Measurements from ENCODE around the gene ADAMTS6.
"Not testable (repeated sequence)": the region's sequence is repeated elsewhere in the genome, so short reads cannot be mapped to it uniquely, and the experiment has no call there.

The ADAMTS6 gene

GRCh38 chr5:65185468-65185867, 296.3 kb downstream of the ADAMTS6 start:
- TF ChIP-seq SPI1 (IDR thresholded peaks at IDR 0.05; ENCODE audit: low read depth, low read length) (no peak), POLR2AphosphoS5 (IDR thresholded peaks at IDR 0.05; ENCODE audit: low read depth, low read length) (no peak), TAF1 (IDR thresholded peaks at IDR 0.05; ENCODE audit: low read depth, low read length) (no peak), POLR2A (IDR thresholded peaks at IDR 0.05; ENCODE audit: low read depth, low read length) (no peak), PAX5 (IDR thresholded peaks at IDR 0.05; ENCODE audit: insufficient read depth, low read length, severe bottlenecking) (no peak), POU2F2 (IDR thresholded peaks at IDR 0.05; ENCODE audit: low read depth, low read length) (no peak)
- no peak for DNase-seq (ENCODE audit: insufficient read length, low spot score)
- no peak for FAIRE-seq

GRCh38 chr5:65184780-65185179, 296.9 kb downstream of the ADAMTS6 start:
- DNase-seq (ENCODE audit: insufficient read length, low spot score) (no peak), FAIRE-seq (no peak)
- TF ChIP-seq POLR2A (IDR thresholded peaks at IDR 0.05; ENCODE audit: low read depth, low read length), result no peak
- no peak for TF ChIP-seq POLR2AphosphoS5 (IDR thresholded peaks at IDR 0.05; ENCODE audit: low read depth, low read length)
- TF ChIP-seq PAX5 (IDR thresholded peaks at IDR 0.05; ENCODE audit: insufficient read depth, low read length, severe bottlenecking), result no peak
- TF ChIP-seq POU2F2 (IDR thresholded peaks at IDR 0.05; ENCODE audit: low read depth, low read length), result no peak
- no peak for TF ChIP-seq SPI1 (IDR thresholded peaks at IDR 0.05; ENCODE audit: low read depth, low read length)
- no peak for TF ChIP-seq TAF1 (IDR thresholded peaks at IDR 0.05; ENCODE audit: low read depth, low read length)

- DNase-seq (ENCODE audit: insufficient read length, low spot score); FAIRE-seq: not testable (repeated sequence)
These were observed 307.5 kb downstream of the ADAMTS6 start for GRCh38 chr5:65174231-65174630.

GRCh38 chr5:65173130-65173525, 308.6 kb downstream of the ADAMTS6 start:
- DNase-seq (ENCODE audit: insufficient read length, low spot score) (no peak), FAIRE-seq (no peak)
- TF ChIP-seq PAX5 (IDR thresholded peaks at IDR 0.05; ENCODE audit: insufficient read depth, low read length, severe bottlenecking) (no peak), POU2F2 (IDR thresholded peaks at IDR 0.05; ENCODE audit: low read depth, low read length) (no peak), TAF1 (IDR thresholded peaks at IDR 0.05; ENCODE audit: low read depth, low read length) (no peak), SPI1 (IDR thresholded peaks at IDR 0.05; ENCODE audit: low read depth, low read length) (no peak), POLR2A (IDR thresholded peaks at IDR 0.05; ENCODE audit: low read depth, low read length) (no peak), POLR2AphosphoS5 (IDR thresholded peaks at IDR 0.05; ENCODE audit: low read depth, low read length) (no peak)

- DNase-seq (ENCODE audit: insufficient read length, low spot score) (peak; percentile 17), FAIRE-seq (peak; percentile 26)
These were observed 309.1 kb downstream of the ADAMTS6 start for GRCh38 chr5:65172486-65173129.

GRCh38 chr5:65171645-65172044, 310.1 kb downstream of the ADAMTS6 start:
- no peak for FAIRE-seq
- TF ChIP-seq POLR2AphosphoS5 (IDR thresholded peaks at IDR 0.05; ENCODE audit: low read depth, low read length) (no peak), TAF1 (IDR thresholded peaks at IDR 0.05; ENCODE audit: low read depth, low read length) (no peak), PAX5 (IDR thresholded peaks at IDR 0.05; ENCODE audit: insufficient read depth, low read length, severe bottlenecking) (no peak), POLR2A (IDR thresholded peaks at IDR 0.05; ENCODE audit: low read depth, low read length) (no peak), POU2F2 (IDR thresholded peaks at IDR 0.05; ENCODE audit: low read depth, low read length) (no peak), SPI1 (IDR thresholded peaks at IDR 0.05; ENCODE audit: low read depth, low read length) (no peak)
- no peak for DNase-seq (ENCODE audit: insufficient read length, low spot score)

More at GRCh38 chr5:65172486-65173129, 309.1 kb downstream of the ADAMTS6 start:
- TF ChIP-seq POLR2AphosphoS5 (IDR thresholded peaks at IDR 0.05; ENCODE audit: low read depth, low read length) (no peak), SPI1 (IDR thresholded peaks at IDR 0.05; ENCODE audit: low read depth, low read length) (no peak), POLR2A (IDR thresholded peaks at IDR 0.05; ENCODE audit: low read depth, low read length) (no peak), POU2F2 (IDR thresholded peaks at IDR 0.05; ENCODE audit: low read depth, low read length) (no peak), TAF1 (IDR thresholded peaks at IDR 0.05; ENCODE audit: low read depth, low read length) (no peak), PAX5 (IDR thresholded peaks at IDR 0.05; ENCODE audit: insufficient read depth, low read length, severe bottlenecking) (no peak)

GRCh38 chr5:65163698-65164097, 318.0 kb downstream of the ADAMTS6 start:
- DNase-seq (ENCODE audit: insufficient read length, low spot score), result no peak
- no peak for FAIRE-seq
- no peak for TF ChIP-seq SPI1 (IDR thresholded peaks at IDR 0.05; ENCODE audit: low read depth, low read length)
- TF ChIP-seq PAX5 (IDR thresholded peaks at IDR 0.05; ENCODE audit: insufficient read depth, low read length, severe bottlenecking), result no peak
- TF ChIP-seq POLR2AphosphoS5 (IDR thresholded peaks at IDR 0.05; ENCODE audit: low read depth, low read length), result no peak
- TF ChIP-seq TAF1 (IDR thresholded peaks at IDR 0.05; ENCODE audit: low read depth, low read length), result no peak
- TF ChIP-seq POLR2A (IDR thresholded peaks at IDR 0.05; ENCODE audit: low read depth, low read length), result no peak

GRCh38 chr5:65161655-65162054, 320.1 kb downstream of the ADAMTS6 start:
- TF ChIP-seq POLR2AphosphoS5 (IDR thresholded peaks at IDR 0.05; ENCODE audit: low read depth, low read length) (no peak), POLR2A (IDR thresholded peaks at IDR 0.05; ENCODE audit: low read depth, low read length) (no peak), SPI1 (IDR thresholded peaks at IDR 0.05; ENCODE audit: low read depth, low read length) (no peak), POU2F2 (IDR thresholded peaks at IDR 0.05; ENCODE audit: low read depth, low read length) (no peak), TAF1 (IDR thresholded peaks at IDR 0.05; ENCODE audit: low read depth, low read length) (no peak), PAX5 (IDR thresholded peaks at IDR 0.05; ENCODE audit: insufficient read depth, low read length, severe bottlenecking) (no peak)
- FAIRE-seq (no peak), DNase-seq (ENCODE audit: insufficient read length, low spot score) (no peak)

- DNase-seq (ENCODE audit: insufficient read length, low spot score), result no peak
- peak; percentile 9 for FAIRE-seq
- TF ChIP-seq TAF1 (IDR thresholded peaks at IDR 0.05; ENCODE audit: low read depth, low read length) (no peak), SPI1 (IDR thresholded peaks at IDR 0.05; ENCODE audit: low read depth, low read length) (no peak), PAX5 (IDR thresholded peaks at IDR 0.05; ENCODE audit: insufficient read depth, low read length, severe bottlenecking) (no peak), POLR2AphosphoS5 (IDR thresholded peaks at IDR 0.05; ENCODE audit: low read depth, low read length) (no peak), POU2F2 (IDR thresholded peaks at IDR 0.05; ENCODE audit: low read depth, low read length) (no peak), POLR2A (IDR thresholded peaks at IDR 0.05; ENCODE audit: low read depth, low read length) (no peak)
These were observed 323.7 kb downstream of the ADAMTS6 start for GRCh38 chr5:65157906-65158603.

Measured in GM12891 (cell line).